Upper lobe of left lung (tissue), 4 donors: ENCODE measurements around the gene ATXN1.

Experiments
- CTCF ChIP-seq, 6 experiments: fragments of 450-650 bp in 4 of 6; fragments of 200-600 bp in 2 of 6; sonication (generic) in 2 of 6; IDR thresholded peaks; one replicate each; pipeline ENCODE4 v1.5.1; 2016 to 2019; ENCODE audit warnings: antibody characterized with exemption in 6 of 6
- POLR2AphosphoS5 ChIP-seq, 2 donors: sonication (generic); formaldehyde crosslinking; IDR thresholded peaks; one replicate each; pipeline ENCODE4 v1.5.1; 2017; ENCODE audit warnings: antibody characterized with exemption in 2 of 2

GRCh38 chr6:16335176-16335575 lies 426.1 kb downstream of the ATXN1 start:
- TF ChIP-seq POLR2AphosphoS5 (IDR thresholded peaks at IDR 0.05) (no peak), CTCF (IDR thresholded peaks at IDR 0.05) (no peak)
